ENCODE measurements around the gene ARAP3. TPM values are rescaled to one million over a fixed set of nuclear protein-coding genes. Genes with fewer than 3 reads are reported as not detected.

ARAP3 gene
- total and polyA plus RNA-seq, 2 donors (not counting 1 experiment from before 2014, with no cell fraction given), result 0.34 to 3.7 TPM

DNA sequence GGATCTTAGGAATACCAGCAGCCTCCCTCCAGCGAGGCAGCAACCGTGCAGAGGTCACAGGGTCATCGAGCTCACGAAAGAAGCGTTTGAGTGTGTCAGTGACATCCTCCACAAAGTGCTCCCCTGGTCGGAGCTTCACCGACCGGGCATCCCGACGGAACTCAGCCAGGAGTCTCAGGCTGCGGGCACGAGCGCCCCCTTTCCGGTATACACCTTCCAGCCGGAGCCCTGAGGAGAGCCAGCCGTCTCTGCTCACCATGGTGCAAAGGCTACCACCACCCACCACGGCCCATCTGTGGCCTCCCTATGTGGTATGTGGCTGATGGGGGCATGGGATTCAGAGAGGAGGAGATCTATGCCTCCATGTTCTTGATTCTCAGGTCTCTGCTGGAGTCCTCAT, 20.0 kb downstream of the ARAP3 start:
- peaks cover 0 to 4% (median 1%) of the 10 kb centered on the region in 4 experiments for H3K27me3 ChIP-seq (replicated peaks in 1 of 4; ENCODE audit: control extremely low read depth in 1 of 4, control insufficient read depth in 3 of 4, insufficient read depth in 4 of 4, low read length in 3 of 4)
- TF ChIP-seq CTCF (IDR thresholded peaks at IDR 0.05) (no peak), EZH2 (IDR thresholded peaks at IDR 0.05; ENCODE audit: borderline replicate concordance, insufficient read depth, low read depth, low read length, poor library complexity, severe bottlenecking) (no peak)
- H3K9ac ChIP-seq (ENCODE audit: low read length), result no peak overlapping the region
- DNase-seq (no peak), ATAC-seq (ENCODE audit: low read depth) (no peak)
- no peaks in the 10 kb centered on the region for H4K20me1 ChIP-seq (ENCODE audit: control insufficient read depth, insufficient read depth, low read length, poor library complexity, severe bottlenecking)
- no peak overlapping the region for H3K4me2 ChIP-seq (replicated peaks; ENCODE audit: low read depth, low read length, poor library complexity, severe bottlenecking)
- Mint-ChIP-seq H3K9me3 (ENCODE audit: insufficient read depth) (no peaks in the 10 kb centered on the region), H3K27ac (no peak overlapping the region), H3K4me1 (peaks cover 4% of the 10 kb centered on the region), H3K4me3 (no peak overlapping the region), H3K27me3 (peaks cover 9% of the 10 kb centered on the region)
- H3K36me3 ChIP-seq (replicated peaks in 1 of 2; ENCODE audit: control extremely low read depth in 1 of 2, control insufficient read depth in 1 of 2, extremely low read depth in 1 of 2, insufficient read depth in 2 of 2, low read length in 1 of 2), result no peaks in the 10 kb centered on the region
- intact Hi-C loops (cut with micrococcal nuclease), result no loop called here
- ChIA-PET POLR2A (no interaction called here), CTCF (interaction anchor here (1.0 to 2.0 kb wide), 5 partner anchors 25 to 328 kb away, joined by 3 to 8 read pairs (median 3); no protein-coding TSS in a partner anchor)
- H3K27ac ChIP-seq (ENCODE audit: low read length in 2 of 2), result no peak overlapping the region
- peaks cover 4 to 6% of the 10 kb centered on the region in 2 donors for H3K4me1 ChIP-seq (ENCODE audit: control insufficient read depth in 2 of 2, insufficient read depth in 2 of 2, low read length in 2 of 2)
- H2AFZ ChIP-seq (ENCODE audit: insufficient read depth, low read depth, low read length, poor library complexity, severe bottlenecking), result no peak overlapping the region
- 92% methylated on average over 11 of the region's 17 CpGs for WGBS (ENCODE audit: insufficient coverage)
- no peaks in the 10 kb centered on the region for H3K79me2 ChIP-seq (ENCODE audit: control insufficient read depth, insufficient read depth, low read length)
- H3K9me3 ChIP-seq (ENCODE audit: control extremely low read depth in 1 of 3, control insufficient read depth in 2 of 3, insufficient read depth in 1 of 3, low read length in 2 of 3), result peaks cover 0 to 6% (median 0%) of the 10 kb centered on the region in 3 donors
- no peak overlapping the region for H3K4me3 ChIP-seq (ENCODE audit: control extremely low read depth in 1 of 5, extremely low read depth in 1 of 5, insufficient read depth in 1 of 5, low read depth in 2 of 5, low read length in 4 of 5)

GRCh38 chr5:141657937-141658545, 24.0 kb downstream of the ARAP3 start:
- WGBS (ENCODE audit: insufficient coverage), result 74% methylated on average over 7 of the region's 8 CpGs
- no peak for TF ChIP-seq EZH2 (IDR thresholded peaks at IDR 0.05; ENCODE audit: borderline replicate concordance, insufficient read depth, low read depth, low read length, poor library complexity, severe bottlenecking)
- TF ChIP-seq CTCF (IDR thresholded peaks at IDR 0.05), result no peak
- Histone ChIP-seq H3K4me1 (ENCODE audit: control insufficient read depth in 2 of 2, insufficient read depth in 2 of 2, low read length in 2 of 2) (no peaks in the 10 kb centered on the region), H3K4me2 (replicated peaks; ENCODE audit: low read depth, low read length, poor library complexity, severe bottlenecking) (no peak overlapping the region), H3K4me3 (ENCODE audit: control extremely low read depth in 1 of 5, extremely low read depth in 1 of 5, insufficient read depth in 1 of 5, low read depth in 2 of 5, low read length in 4 of 5) (no peak overlapping the region), H3K36me3 (replicated peaks in 1 of 2; ENCODE audit: control extremely low read depth in 1 of 2, control insufficient read depth in 1 of 2, extremely low read depth in 1 of 2, insufficient read depth in 2 of 2, low read length in 1 of 2) (no peaks in the 10 kb centered on the region), H3K27me3 (replicated peaks in 1 of 4; ENCODE audit: control extremely low read depth in 1 of 4, control insufficient read depth in 3 of 4, insufficient read depth in 4 of 4, low read length in 3 of 4) (peaks cover 0 to 12% (median 1%) of the 10 kb centered on the region in 4 experiments), H3K9me3 (ENCODE audit: control extremely low read depth in 1 of 3, control insufficient read depth in 2 of 3, insufficient read depth in 1 of 3, low read length in 2 of 3) (peaks cover 0 to 6% (median 0%) of the 10 kb centered on the region in 3 donors), H4K20me1 (ENCODE audit: control insufficient read depth, insufficient read depth, low read length, poor library complexity, severe bottlenecking) (no peaks in the 10 kb centered on the region), H3K27ac (ENCODE audit: low read length in 2 of 2) (no peak overlapping the region), H3K79me2 (ENCODE audit: control insufficient read depth, insufficient read depth, low read length) (no peaks in the 10 kb centered on the region), H3K9ac (ENCODE audit: low read length) (no peak overlapping the region), H2AFZ (ENCODE audit: insufficient read depth, low read depth, low read length, poor library complexity, severe bottlenecking) (no peak overlapping the region)
- Mint-ChIP-seq H3K27me3 (peaks cover 21% of the 10 kb centered on the region), H3K4me3 (no peak overlapping the region), H3K9me3 (ENCODE audit: insufficient read depth) (no peaks in the 10 kb centered on the region), H3K4me1 (peaks cover under 1% of the 10 kb centered on the region), H3K27ac (no peak overlapping the region)
- ChIA-PET POLR2A (interaction anchor here (0.6 kb wide), 1 partner anchor 191 kb away, joined by 8 read pairs; no protein-coding TSS in a partner anchor), CTCF (interaction anchor here (0.5 to 2.6 kb wide), 4 partner anchors 10 to 233 kb away, joined by 3 to 7 read pairs (median 5); no protein-coding TSS in a partner anchor)
- DNase-seq (no peak), ATAC-seq (ENCODE audit: low read depth) (no peak)
- intact Hi-C loops (cut with micrococcal nuclease), result loop anchor here (10.0 kb wide), 1 partner anchor 447 kb away; the partner anchor contains the start of gene NDFIP1

Measured in B cell (primary cell).